ENCODE results near the gene NRCAM.

Gene NRCAM

DNA sequence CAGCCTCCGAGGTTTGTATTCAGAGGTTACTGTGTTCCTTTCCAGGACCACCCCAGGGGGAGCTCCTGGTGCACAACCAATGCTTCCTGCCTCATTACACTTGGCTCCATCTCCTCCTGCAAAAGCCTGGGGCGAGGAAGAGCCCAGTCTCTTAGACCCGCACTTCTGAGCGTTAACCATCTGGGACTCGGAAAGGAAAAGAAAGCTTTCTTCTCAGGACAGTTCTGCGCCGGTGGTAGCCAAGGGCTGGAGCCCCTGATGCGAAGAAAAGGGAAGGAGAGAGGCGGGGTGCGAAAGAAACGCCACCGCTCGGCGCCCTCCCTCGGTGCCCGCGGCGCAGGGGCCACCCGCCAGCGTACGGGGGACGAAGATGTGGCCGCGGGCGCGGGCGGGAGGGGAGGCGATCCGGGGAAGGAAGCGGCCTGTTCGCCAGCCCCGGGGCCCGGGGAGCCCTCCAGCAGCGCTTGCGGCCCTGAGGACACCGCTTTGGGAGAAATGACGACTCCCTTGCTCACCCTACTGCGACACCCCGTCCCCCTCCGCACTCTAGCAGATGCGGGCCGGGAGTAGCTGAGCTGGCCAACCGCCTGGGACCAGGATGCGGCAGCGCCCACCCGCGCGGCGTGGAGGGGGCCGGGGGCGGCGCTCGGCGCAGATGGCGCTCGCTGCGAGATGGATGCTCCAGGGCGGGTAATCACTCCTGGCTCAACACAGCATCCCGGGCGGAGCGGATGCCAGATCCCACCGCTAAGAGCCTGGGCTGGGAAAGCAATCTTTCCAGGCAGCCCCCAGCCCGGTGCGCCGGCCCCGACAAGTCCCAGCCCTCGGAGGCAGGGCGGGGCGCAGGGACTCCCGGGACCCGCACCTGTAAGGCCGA, 1.3 kb downstream of the NRCAM start:
- Histone ChIP-seq H3K4me1 (no peaks in the 10 kb centered on the region), H3K4me3 (peak overlapping the region; percentile 36), H3K9me3 (no peaks in the 10 kb centered on the region), H3K27me3 (ENCODE audit: low read depth) (peaks cover 63% of the 10 kb centered on the region), H3K36me3 (replicated peaks) (no peaks in the 10 kb centered on the region)
- in situ Hi-C loops (cut with MboI; ENCODE audit: low sequenced_read_pairs) = loop anchor here (10.0 kb wide), 1 partner anchor 280 kb away; no protein-coding TSS in a partner anchor
- DNase-seq (ENCODE audit: low spot score in 2 of 2) = peak; percentile 18 to 42

- no peaks in the 10 kb centered on the region for H3K9me3 ChIP-seq
- H3K36me3 ChIP-seq (replicated peaks) = no peaks in the 10 kb centered on the region
- in situ Hi-C loops (cut with MboI; ENCODE audit: low sequenced_read_pairs) = loop anchor here (10.0 kb wide), 1 partner anchor 279 kb away; no protein-coding TSS in a partner anchor
- H3K4me1 ChIP-seq = no peaks in the 10 kb centered on the region
- no peak overlapping the region; the same call in 1 of the 2 replicates for H3K4me3 ChIP-seq
- peaks cover 58% of the 10 kb centered on the region for H3K27me3 ChIP-seq (ENCODE audit: low read depth)
- no peak for DNase-seq (ENCODE audit: low spot score in 2 of 2)
These were observed 1.9 kb downstream of the NRCAM start for GRCh38 chr7:108454317-108454673.

- Histone ChIP-seq H3K27me3 (ENCODE audit: low read depth) (peaks cover 53% of the 10 kb centered on the region), H3K9me3 (no peaks in the 10 kb centered on the region), H3K36me3 (replicated peaks) (no peaks in the 10 kb centered on the region), H3K4me1 (no peaks in the 10 kb centered on the region), H3K4me3 (no peak overlapping the region)
- in situ Hi-C loops (cut with MboI; ENCODE audit: low sequenced_read_pairs) = loop anchor here (10.0 kb wide), 1 partner anchor 279 kb away; no protein-coding TSS in a partner anchor
- no peak for DNase-seq (ENCODE audit: low spot score in 2 of 2)
These were observed 2.9 kb downstream of the NRCAM start for GRCh38 chr7:108453320-108453719.

GRCh38 chr7:108452707-108453106, 3.5 kb downstream of the NRCAM start:
- no peaks in the 10 kb centered on the region for H3K9me3 ChIP-seq
- DNase-seq (ENCODE audit: low spot score in 2 of 2) = peak; percentile 40 to 59
- no peak overlapping the region for H3K4me3 ChIP-seq
- no peaks in the 10 kb centered on the region for H3K4me1 ChIP-seq
- peaks cover 47% of the 10 kb centered on the region for H3K27me3 ChIP-seq (ENCODE audit: low read depth)
- no peaks in the 10 kb centered on the region for H3K36me3 ChIP-seq (replicated peaks)
- in situ Hi-C loops (cut with MboI; ENCODE audit: low sequenced_read_pairs) = loop anchor here (10.0 kb wide), 1 partner anchor 278 kb away; no protein-coding TSS in a partner anchor

DNA sequence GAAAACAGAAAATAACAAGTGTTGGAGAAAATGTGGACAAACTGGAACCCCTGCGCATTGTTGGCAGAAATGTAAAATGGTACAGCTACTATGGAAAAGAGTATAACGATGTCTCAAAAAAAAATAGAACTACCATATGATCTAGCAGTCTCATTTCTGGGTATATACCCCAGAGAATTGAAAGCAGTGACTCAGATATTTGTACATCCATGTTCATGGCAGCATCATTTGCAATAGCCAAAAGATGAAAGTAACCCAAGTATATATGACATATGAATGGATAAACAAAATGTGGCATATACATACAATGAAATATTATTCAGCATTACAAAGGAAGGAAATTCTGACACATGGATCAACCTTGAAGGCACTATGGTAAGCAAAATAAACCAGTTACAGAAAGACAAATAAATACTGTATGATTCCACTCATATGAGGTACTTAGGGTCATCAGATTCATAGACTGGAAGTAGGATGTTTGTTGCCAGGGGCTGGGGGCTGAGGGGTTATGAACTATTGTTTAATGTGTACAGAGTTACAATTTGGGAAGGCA, 4.9 kb downstream of the NRCAM start:
- in situ Hi-C loops (cut with MboI; ENCODE audit: low sequenced_read_pairs) = loop anchor here (10.0 kb wide), 1 partner anchor 277 kb away; no protein-coding TSS in a partner anchor
- H3K27me3 ChIP-seq (ENCODE audit: low read depth) = peaks cover 36% of the 10 kb centered on the region
- no peaks in the 10 kb centered on the region for H3K4me1 ChIP-seq

DNA sequence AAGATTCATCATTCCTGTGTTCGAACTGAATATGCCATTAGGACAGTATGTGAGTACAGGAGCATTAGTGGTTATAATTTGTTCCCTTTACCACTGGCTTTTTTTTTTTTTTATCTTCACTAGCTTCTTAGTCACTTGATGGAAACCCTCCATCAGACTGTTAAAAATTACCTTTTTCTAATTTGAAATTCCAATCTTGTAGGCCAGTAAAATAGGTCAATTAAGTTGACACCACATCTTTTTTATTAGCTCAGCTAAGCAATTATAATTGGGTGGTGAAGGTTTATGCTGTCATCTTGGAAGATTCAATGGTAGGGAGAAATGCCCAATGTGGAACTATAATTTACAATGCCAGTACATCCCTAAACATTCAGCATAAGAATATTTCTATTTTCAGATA, 6.1 kb downstream of the NRCAM start:
- Histone ChIP-seq H3K4me1 (no peaks in the 10 kb centered on the region), H3K36me3 (replicated peaks) (no peaks in the 10 kb centered on the region), H3K27me3 (ENCODE audit: low read depth) (peaks cover 27% of the 10 kb centered on the region), H3K4me3 (no peak overlapping the region), H3K9me3 (no peaks in the 10 kb centered on the region)
- in situ Hi-C loops (cut with MboI; ENCODE audit: low sequenced_read_pairs) = loop anchor here (10.0 kb wide), 1 partner anchor 275 kb away; no protein-coding TSS in a partner anchor
- DNase-seq (ENCODE audit: low spot score in 2 of 2) = no peak

More for the DNA sequence above, 4.9 kb downstream of the NRCAM start:
- no peak for DNase-seq (ENCODE audit: low spot score in 2 of 2)
- Histone ChIP-seq H3K9me3 (no peaks in the 10 kb centered on the region), H3K4me3 (no peak overlapping the region), H3K36me3 (replicated peaks) (no peaks in the 10 kb centered on the region)

DNA sequence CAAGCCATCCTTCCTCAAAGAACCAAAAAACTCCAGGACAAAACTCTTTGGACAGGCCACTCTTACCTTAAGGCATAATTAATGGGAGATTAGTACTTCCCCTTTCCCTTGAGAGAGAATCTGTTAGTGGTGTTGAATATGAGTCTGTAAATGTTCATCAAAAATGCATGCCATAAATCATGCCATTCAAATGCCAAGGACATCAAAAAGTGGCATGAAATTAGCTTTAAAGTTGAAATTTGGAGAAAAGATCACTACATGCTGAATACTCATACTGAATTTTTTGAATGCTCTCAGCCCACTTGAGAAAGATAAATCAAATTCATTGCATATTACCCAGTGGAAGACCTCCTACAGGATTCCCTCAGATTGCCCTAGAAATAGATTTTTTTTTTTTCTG, 6.7 kb downstream of the NRCAM start:
- DNase-seq (ENCODE audit: low spot score in 2 of 2) = no peak

DNA sequence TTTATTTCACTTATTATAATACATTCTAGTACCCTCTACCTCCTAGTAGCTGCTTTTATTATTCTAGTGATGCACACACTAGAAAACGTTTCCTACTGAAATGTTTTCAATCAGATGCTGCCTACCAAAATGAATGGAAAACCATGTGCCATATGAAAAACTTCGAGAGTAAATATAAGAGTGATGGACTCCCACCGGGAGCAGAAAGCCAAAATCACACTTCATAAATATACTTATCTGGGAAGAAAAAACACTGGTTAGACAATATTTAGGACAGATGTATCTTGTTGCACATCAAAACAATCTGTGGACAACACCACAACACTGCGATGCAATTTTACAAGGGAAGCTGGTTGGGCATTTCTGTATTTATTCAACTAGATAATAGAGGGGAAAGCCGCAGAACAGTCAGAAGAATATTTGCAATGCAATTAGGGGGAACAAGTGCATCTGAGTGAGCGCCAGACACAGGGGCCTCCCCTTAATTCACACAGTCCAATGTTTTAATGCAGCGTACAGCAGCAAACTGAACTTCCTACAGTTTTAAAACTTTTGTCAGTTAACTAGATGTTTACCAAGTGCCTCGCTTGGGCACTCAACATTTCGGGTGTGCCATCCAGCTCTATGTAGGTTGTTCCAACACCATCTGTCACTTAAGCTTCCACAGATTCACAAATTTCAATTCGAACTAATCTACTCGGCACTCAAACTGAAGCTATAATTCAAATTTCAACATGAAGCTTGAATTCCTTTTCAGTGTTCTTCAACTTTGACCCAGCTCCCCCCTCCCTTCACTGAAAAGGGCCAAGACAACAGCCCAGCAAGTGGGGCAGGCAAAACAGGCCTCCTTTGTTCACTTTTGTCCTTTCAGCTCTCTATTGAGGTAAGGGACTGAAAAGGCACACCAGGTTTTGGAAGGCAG, 7.4 kb downstream of the NRCAM start:
- H3K4me3 ChIP-seq = no peak overlapping the region
- in situ Hi-C loops (cut with MboI; ENCODE audit: low sequenced_read_pairs) = no loop called here
- H3K36me3 ChIP-seq (replicated peaks) = no peaks in the 10 kb centered on the region
- peaks cover 13% of the 10 kb centered on the region for H3K27me3 ChIP-seq (ENCODE audit: low read depth)
- H3K4me1 ChIP-seq = no peaks in the 10 kb centered on the region
- H3K9me3 ChIP-seq = no peaks in the 10 kb centered on the region
- DNase-seq (ENCODE audit: low spot score in 2 of 2) = no peak

More for the DNA sequence above, 6.7 kb downstream of the NRCAM start:
- no peaks in the 10 kb centered on the region for H3K36me3 ChIP-seq (replicated peaks)
- H3K4me1 ChIP-seq = no peaks in the 10 kb centered on the region
- in situ Hi-C loops (cut with MboI; ENCODE audit: low sequenced_read_pairs) = no loop called here
- no peaks in the 10 kb centered on the region for H3K9me3 ChIP-seq
- peaks cover 20% of the 10 kb centered on the region for H3K27me3 ChIP-seq (ENCODE audit: low read depth)
- no peak overlapping the region for H3K4me3 ChIP-seq

- Histone ChIP-seq H3K4me1 (no peaks in the 10 kb centered on the region), H3K27me3 (ENCODE audit: low read depth) (peaks cover 6% of the 10 kb centered on the region; the same call in 1 of the 2 replicates), H3K4me3 (no peak overlapping the region), H3K36me3 (replicated peaks) (no peaks in the 10 kb centered on the region), H3K9me3 (no peaks in the 10 kb centered on the region)
- no peak for DNase-seq (ENCODE audit: low spot score in 2 of 2)
- in situ Hi-C loops (cut with MboI; ENCODE audit: low sequenced_read_pairs) = no loop called here
These were observed 14.1 kb downstream of the NRCAM start for GRCh38 chr7:108442039-108442568.

- H3K4me3 ChIP-seq = no peak overlapping the region
- H3K36me3 ChIP-seq (replicated peaks) = no peaks in the 10 kb centered on the region
- no peak for DNase-seq (ENCODE audit: low spot score in 2 of 2)
- H3K4me1 ChIP-seq = no peaks in the 10 kb centered on the region
- H3K9me3 ChIP-seq = no peaks in the 10 kb centered on the region
- in situ Hi-C loops (cut with MboI; ENCODE audit: low sequenced_read_pairs) = no loop called here
- H3K27me3 ChIP-seq (ENCODE audit: low read depth) = peaks cover 6% of the 10 kb centered on the region; the same call in 1 of the 2 replicates
These were observed 14.8 kb downstream of the NRCAM start for GRCh38 chr7:108441392-108441955.

DNA sequence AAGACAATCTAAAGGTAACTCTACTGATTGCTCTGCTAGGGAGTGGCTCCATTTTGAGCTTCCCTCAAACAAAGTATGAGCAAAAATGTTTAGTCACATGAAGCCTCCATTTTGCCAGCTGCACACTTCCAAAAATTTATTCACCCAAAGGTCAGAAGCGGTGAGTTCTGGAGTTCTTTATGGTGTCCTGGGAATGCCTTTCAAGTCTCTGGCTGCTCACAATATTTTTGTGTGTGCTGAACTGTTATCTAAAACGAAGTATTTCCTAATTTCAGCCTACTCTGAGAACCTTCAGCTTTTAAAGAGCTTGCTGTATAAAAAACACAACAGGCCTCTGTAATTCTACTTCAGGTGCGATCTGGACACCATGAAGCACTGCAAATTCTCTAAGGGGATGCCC, 15.6 kb downstream of the NRCAM start:
- no peak for DNase-seq (ENCODE audit: low spot score in 2 of 2)
- no peaks in the 10 kb centered on the region for H3K36me3 ChIP-seq (replicated peaks)
- H3K4me3 ChIP-seq = no peak overlapping the region
- H3K27me3 ChIP-seq (ENCODE audit: low read depth) = peaks cover 6% of the 10 kb centered on the region; the same call in 1 of the 2 replicates
- H3K9me3 ChIP-seq = no peaks in the 10 kb centered on the region
- in situ Hi-C loops (cut with MboI; ENCODE audit: low sequenced_read_pairs) = no loop called here
- H3K4me1 ChIP-seq = no peaks in the 10 kb centered on the region

- Histone ChIP-seq H3K27me3 (ENCODE audit: low read depth) (peaks cover 3% of the 10 kb centered on the region; the same call in 1 of the 2 replicates), H3K4me3 (no peak overlapping the region), H3K4me1 (no peaks in the 10 kb centered on the region), H3K36me3 (replicated peaks) (no peaks in the 10 kb centered on the region), H3K9me3 (no peaks in the 10 kb centered on the region)
- no peak for DNase-seq (ENCODE audit: low spot score in 2 of 2)
- in situ Hi-C loops (cut with MboI; ENCODE audit: low sequenced_read_pairs) = no loop called here
These were observed 19.3 kb downstream of the NRCAM start for GRCh38 chr7:108436906-108437305.

DNA sequence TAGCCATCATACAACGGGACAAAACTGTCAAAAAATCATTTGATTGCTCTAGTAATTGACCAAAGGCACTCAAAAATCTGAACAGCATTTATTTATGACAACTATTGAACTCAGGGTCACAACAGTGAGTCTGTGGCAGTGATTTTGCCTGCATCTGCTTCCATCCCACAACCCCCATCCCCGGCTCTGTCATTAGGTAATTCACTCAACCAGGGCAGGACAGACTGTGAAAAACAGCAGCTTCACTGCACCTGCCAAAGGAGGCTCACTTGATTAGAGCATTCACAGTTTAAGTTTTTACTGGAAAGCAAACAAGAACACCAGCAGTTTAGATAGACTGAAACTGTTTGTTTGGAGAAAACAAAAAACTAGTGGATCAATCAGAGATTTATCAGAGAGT, 22.2 kb downstream of the NRCAM start:
- Histone ChIP-seq H3K9me3 (no peaks in the 10 kb centered on the region), H3K36me3 (replicated peaks) (no peaks in the 10 kb centered on the region), H3K27me3 (ENCODE audit: low read depth) (peaks cover 3% of the 10 kb centered on the region; the same call in 1 of the 2 replicates), H3K4me3 (no peak overlapping the region), H3K4me1 (no peaks in the 10 kb centered on the region)
- no peak for DNase-seq (ENCODE audit: low spot score in 2 of 2)
- in situ Hi-C loops (cut with MboI; ENCODE audit: low sequenced_read_pairs) = no loop called here

All from HAP-1 (cell line).